OCI-LY7 (cell line): ENCODE data around the gene DNM3. TPM values are rescaled to one million over a fixed set of nuclear protein-coding genes. Genes with fewer than 3 reads are reported as not detected.

Source experiments
- Bru-seq: library from RNA; stranded (reverse); fragments of 400-500 nt; gene quantifications from one replicate; lab custom pipeline; 2021; lab: Mats Ljungman, UMichigan
- BruChase-seq, 2 experiments: library from RNA; stranded (reverse); fragments of 400-500 nt; gene quantifications; one replicate each; lab custom pipeline; 2021; lab: Mats Ljungman, UMichigan
- BruUV-seq: library from RNA; stranded (reverse); fragments of 400-500 nt; replicated peaks from 2 replicates; lab custom pipeline; 2021; lab: Mats Ljungman, UMichigan
- CTCF ChIA-PET: fragments of 300-600 bp; sonication (Branson Sonifier 250); formaldehyde crosslinking; loops from one replicate; lab custom pipeline; 2022; ENCODE audit warnings: antibody characterized with exemption; ENCODE audit not compliant: unreplicated experiment; lab: Charles Lee
- POLR2A ChIA-PET: fragments of 300-600 bp; sonication (Branson Sonifier 250); formaldehyde crosslinking; loops from one replicate; lab custom pipeline; 2022; ENCODE audit warnings: antibody characterized with exemption; lab: Charles Lee
- DNase-seq: peaks from one replicate; pipeline ENCODE4 v3.0.0-alpha.2; 2015; ENCODE audit warnings: low spot score
- H2AFZ ChIP-seq: fragments of 200-600 bp; sonication (generic), shearing (Covaris generic); 2 replicates; pipeline ENCODE4 v1.6.1; 2014; ENCODE audit warnings: mild to moderate bottlenecking, antibody characterized with exemption, low read length, moderate library complexity
- H3K27ac ChIP-seq: fragments of 200-600 bp; sonication (generic); 2 replicates; pipeline ENCODE4 v1.5.1; 2014; ENCODE audit warnings: mixed run types, low read depth, mild to moderate bottlenecking, moderate library complexity, low read length, inconsistent platforms; ENCODE audit not compliant: poor library complexity, severe bottlenecking
- H3K36me3 ChIP-seq: fragments of 200-600 bp; sonication (generic); 2 replicates; pipeline ENCODE4 v1.6.1; 2014; ENCODE audit warnings: mild to moderate bottlenecking, antibody characterized with exemption, low read length, moderate library complexity, mixed read lengths; ENCODE audit not compliant: insufficient read depth
- H3K4me1 ChIP-seq: fragments of 200-600 bp; sonication (generic); 2 replicates; pipeline ENCODE4 v1.5.1; 2014; ENCODE audit warnings: mild to moderate bottlenecking, low read length; ENCODE audit not compliant: insufficient read depth, poor library complexity, severe bottlenecking
- H3K4me2 ChIP-seq: fragments of 200-600 bp; sonication (generic); 2 replicates; pipeline ENCODE4 v1.6.1; 2014; ENCODE audit warnings: mild to moderate bottlenecking, low read length
- H3K4me3 ChIP-seq: fragments of 200-600 bp; sonication (generic); 2 replicates; pipeline ENCODE4 v1.5.1; 2014; ENCODE audit warnings: mild to moderate bottlenecking, low read depth, low read length; ENCODE audit not compliant: poor library complexity, severe bottlenecking
- H3K79me2 ChIP-seq: fragments of 200-600 bp; sonication (generic); 2 replicates; pipeline ENCODE4 v1.6.1; 2016; ENCODE audit warnings: low read depth, mild to moderate bottlenecking, low read length, moderate library complexity, mixed read lengths; ENCODE audit not compliant: insufficient read depth
- H3K9me2 ChIP-seq: fragments of 200-600 bp; sonication (generic); 2 replicates; pipeline ENCODE4 v1.6.1; 2016; ENCODE audit warnings: mild to moderate bottlenecking, low read length, mixed read lengths; ENCODE audit not compliant: insufficient read depth
- H3K9me3 ChIP-seq: fragments of 200-600 bp; sonication (generic); 2 replicates; pipeline ENCODE4 v1.6.1; 2014; ENCODE audit warnings: mild to moderate bottlenecking, mixed run types, low read length, mixed read lengths
- H4K20me1 ChIP-seq: fragments of 200-600 bp; sonication (generic); 2 replicates; pipeline ENCODE4 v1.6.1; 2014; ENCODE audit warnings: mild to moderate bottlenecking, antibody characterized with exemption, low read length, moderate library complexity, mixed read lengths; ENCODE audit not compliant: insufficient read depth
- CTCF ChIP-seq: fragments of 200-600 bp; sonication (generic); conservative IDR thresholded peaks from 2 replicates; pipeline ENCODE4 v1.5.1; 2014; ENCODE audit warnings: mild to moderate bottlenecking, antibody characterized with exemption, low read length, moderate library complexity, mixed read lengths
- EZH2phosphoT487 ChIP-seq: fragments of 200-600 bp; sonication (generic); IDR thresholded peaks from 2 replicates; pipeline ENCODE4 v1.6.1; 2018; ENCODE audit warnings: low read depth, borderline replicate concordance, mild to moderate bottlenecking, mixed run types, antibody characterized with exemption, low read length, moderate library complexity, mixed read lengths
- intact Hi-C: fragments of 100-400 bp; cut with micrococcal nuclease; formaldehyde crosslinking; loops from one replicate; pipeline ENCODE4 v1.10.0; 2022; ENCODE audit not compliant: unreplicated experiment
- long read RNA-seq: library from polyadenylated mRNA; stranded (forward); transcript quantifications from one replicate; pipeline ENCODE4 v2.0.0, GENCODE V29; 2022
- total RNA-seq, 2 experiments: library from RNA; depleted of rRNA in 1 of 2; stranded (reverse); fragments of >200 nt in 1 of 2; shearing (Covaris generic) in 1 of 2; gene quantifications; 2 replicates each; pipeline ENCODE4 v1.2.3, GENCODE V29; 2014 to 2022

Gene DNM3
- total RNA-seq (2014; rRNA removed; shearing (Covaris generic)) (0.47 and 0.80 TPM in 2 replicates), total RNA-seq (2022) (0.30 and 0.61 TPM in 2 replicates), Bru-seq, nascent RNA (percentile 19 among the genes with signal in this experiment), BruChase-seq, experiment 1, labeled RNA remaining after a 6-hour chase (percentile 17 among the genes with signal in this experiment), BruChase-seq, experiment 2, labeled RNA remaining after a 2-hour chase (percentile 18 among the genes with signal in this experiment)
- long read RNA-seq: 0 reads

GRCh38 chr1:171841050-171841910, at the start of gene DNM3:
Gene DNM3 (plus strand): TSS chr1:171841498. CDS start chr1:171841657, 159 bp downstream.
- TF ChIP-seq EZH2phosphoT487 (no peak), CTCF (no peak)
- H3K27ac ChIP-seq: no peak within 1 kb of the TSS
- H3K79me2 ChIP-seq: no peaks in the 10 kb centered on the region
- no peaks in the 10 kb centered on the region for H3K36me3 ChIP-seq
- intact Hi-C loops: no loop called here
- no TSS peak for BruUV-seq
- ChIA-PET CTCF (interaction anchor here (1.1 to 1.2 kb wide), 2 partner anchors 40 to 196 kb away, joined by 3 to 4 read pairs; no protein-coding TSS in a partner anchor), POLR2A (interaction anchor here (0.6 to 1.5 kb wide), 3 partner anchors 40 to 1566 kb away, joined by 3 to 4 read pairs (median 3); partner anchors contain the start of gene VAMP4)
- peaks cover 8% of the 10 kb centered on the region for H3K4me1 ChIP-seq
- H2AFZ ChIP-seq: peak within 1 kb of the TSS; percentile 92
- H3K4me2 ChIP-seq: peak within 1 kb of the TSS; percentile 67
- H4K20me1 ChIP-seq: no peaks in the 10 kb centered on the region
- peak within 1 kb of the TSS; percentile 70 for H3K4me3 ChIP-seq
- H3K9me3 ChIP-seq: no peaks in the 10 kb centered on the region
- DNase-seq: peak; percentile 77
- no peaks in the 10 kb centered on the region for H3K9me2 ChIP-seq

- no peaks in the 10 kb centered on the region for H3K79me2 ChIP-seq
- H3K9me2 ChIP-seq: no peaks in the 10 kb centered on the region
- peaks cover 100% of the 10 kb centered on the region for H3K36me3 ChIP-seq
- intact Hi-C loops: no loop called here
- no peak overlapping the region for H3K27ac ChIP-seq
- CTCF ChIA-PET: no interaction called here
- no peaks in the 10 kb centered on the region for H4K20me1 ChIP-seq
- POLR2A ChIA-PET: no interaction called here
- H3K4me2 ChIP-seq: no peak overlapping the region
- H3K4me3 ChIP-seq: no peak overlapping the region
- no peak for TF ChIP-seq EZH2phosphoT487
- H2AFZ ChIP-seq: no peak overlapping the region
- no peaks in the 10 kb centered on the region for H3K4me1 ChIP-seq
- H3K9me3 ChIP-seq: no peaks in the 10 kb centered on the region
- DNase-seq: no peak
- no TSS peak for BruUV-seq
Observed at GRCh38 chr1:171792656-171793369, 48.5 kb upstream of the DNM3 start.

GRCh38 chr1:171793636-171794035, 47.7 kb upstream of the DNM3 start:
- TF ChIP-seq EZH2phosphoT487 (no peak), CTCF (no peak)
- no TSS peak for BruUV-seq
- Histone ChIP-seq H3K27ac (no peak overlapping the region), H3K9me2 (no peaks in the 10 kb centered on the region), H3K4me2 (no peak overlapping the region), H3K36me3 (peaks cover 99% of the 10 kb centered on the region), H3K79me2 (no peaks in the 10 kb centered on the region), H3K4me1 (no peaks in the 10 kb centered on the region), H3K9me3 (no peaks in the 10 kb centered on the region), H3K4me3 (no peak overlapping the region), H2AFZ (no peak overlapping the region), H4K20me1 (no peaks in the 10 kb centered on the region)
- DNase-seq: no peak
- CTCF ChIA-PET: no interaction called here
- POLR2A ChIA-PET: no interaction called here
- intact Hi-C loops: no loop called here
